HepG2 (cell line): ENCODE results near the gene ZNF318. TPM values are rescaled to one million over a fixed set of nuclear protein-coding genes. Genes with fewer than 3 reads are reported as not detected.

Experiments
- ATAC-seq: fragments of 200-7000 bp; cut with Tn5 transposase; 3 replicates; pipeline ENCODE4 v1.9.1; 2020; ENCODE audit warnings: mild to moderate bottlenecking, moderate library complexity
- BruUV-seq: library from RNA; stranded (reverse); fragments of 400-500 nt; replicated peaks from 2 replicates; lab custom pipeline; 2021; lab: Mats Ljungman, UMichigan
- CTCF ChIA-PET: fragments of 300-600 bp; formaldehyde crosslinking; extraction: SDS; loops from one replicate; lab custom pipeline; 2021; ENCODE audit warnings: low total read pairs, inconsistent platforms, low intra/inter-chr PET ratio; lab: Yijun Ruan, JAX
- POLR2A ChIA-PET: fragments of 350-600 bp; sonication (Branson Sonifier 250); formaldehyde crosslinking; loops from one replicate; lab custom pipeline; 2020; ENCODE audit warnings: antibody characterized with exemption, inconsistent platforms; lab: Yijun Ruan, JAX
- DNase-seq: peaks from one replicate; pipeline ENCODE4 v3.0.0-alpha.2; 2015; ENCODE audit warnings: low spot score
- FAIRE-seq: peaks from 3 replicates; lab custom pipeline; 2011; peaks lifted over from hg19 to GRCh38; lab: Jason Lieb, UNC
- H2AFZ ChIP-seq: one replicate; pipeline ENCODE4 v1.6.1; 2011; ENCODE audit warnings: low read length, inconsistent platforms
- H3K27ac ChIP-seq: fragments of 300-600 bp; 3 replicates; pipeline ENCODE4 v1.8.0; 2011; ENCODE audit warnings: mixed run types, mild to moderate bottlenecking, mixed read lengths, low read length, inconsistent platforms; ENCODE audit not compliant: insufficient read depth; ENCODE audit errors: extremely low read length
- H3K27me3 ChIP-seq, 2 experiments: fragments of 200-600 bp in 1 of 2; 2 replicates in 1 of 2; 3 replicates in 1 of 2; pipeline versions ENCODE4 v1.6.0 to v1.8.0; 2011; ENCODE audit warnings: low read length in 2 of 2, mild to moderate bottlenecking in 2 of 2, moderate library complexity in 2 of 2, inconsistent platforms in 1 of 2; ENCODE audit not compliant: insufficient read depth in 2 of 2, control insufficient read depth in 1 of 2
- H3K36me3 ChIP-seq, 2 experiments: fragments of 200-600 bp in 1 of 2; replicated peaks in 1 of 2; 2 replicates in 1 of 2; 3 replicates in 1 of 2; pipeline versions ENCODE4 v1.5.1 to v1.8.0; 2011; ENCODE audit warnings: low read length in 2 of 2, inconsistent platforms in 1 of 2; ENCODE audit not compliant: insufficient read depth in 2 of 2, control insufficient read depth in 1 of 2
- H3K4me1 ChIP-seq: 2 replicates; pipeline ENCODE4 v1.5.1; 2012; ENCODE audit warnings: low read length, inconsistent platforms; ENCODE audit not compliant: insufficient read depth
- H3K4me2 ChIP-seq: 2 replicates; pipeline ENCODE4 v1.6.0; 2011; ENCODE audit warnings: low read depth, low read length, inconsistent platforms
- H3K4me3 ChIP-seq, 3 experiments: fragments of 200-600 bp in 1 of 3; sonication (generic), shearing (Covaris generic) in 1 of 3; replicated peaks in 1 of 3; 2 replicates each; pipeline ENCODE4 v1.5.1; 2011 to 2016; ENCODE audit warnings: low read length in 3 of 3, inconsistent platforms in 2 of 3, low read depth in 2 of 3, mild to moderate bottlenecking in 2 of 3, control low read depth in 1 of 3, mixed read lengths in 1 of 3; ENCODE audit not compliant: insufficient read depth in 1 of 3
- H3K79me2 ChIP-seq: one replicate; pipeline ENCODE4 v1.6.1; 2011; ENCODE audit warnings: low read length, inconsistent platforms; ENCODE audit not compliant: insufficient read depth
- H3K9ac ChIP-seq: 2 replicates; pipeline ENCODE4 v1.6.0; 2011; ENCODE audit warnings: mild to moderate bottlenecking, low read depth, low read length, inconsistent platforms; ENCODE audit not compliant: insufficient read depth
- H3K9me3 ChIP-seq: 2 replicates; pipeline ENCODE4 v1.5.1; 2012; ENCODE audit warnings: mild to moderate bottlenecking, low read length
- H4K20me1 ChIP-seq: 2 replicates; pipeline ENCODE4 v1.6.0; 2011; ENCODE audit warnings: inconsistent platforms, mild to moderate bottlenecking, low read length, moderate library complexity; ENCODE audit not compliant: insufficient read depth
- DPF2 ChIP-seq: sonication (generic); formaldehyde crosslinking; IDR thresholded peaks from 2 replicates; pipeline ENCODE4 v1.4.0; 2020; ENCODE audit warnings: mild to moderate bottlenecking, low read depth, missing genetic modification reagents, borderline replicate concordance
- ETV6 ChIP-seq: sonication (generic); formaldehyde crosslinking; conservative IDR thresholded peaks from 2 replicates; pipeline ENCODE4 v1.4.0; 2020; ENCODE audit warnings: missing genetic modification reagents
- KLF12 ChIP-seq: sonication (generic); formaldehyde crosslinking; IDR thresholded peaks from 2 replicates; pipeline ENCODE4 v1.4.0; 2020; ENCODE audit warnings: missing genetic modification reagents, borderline replicate concordance
- REXO4 ChIP-seq: sonication (generic); formaldehyde crosslinking; IDR thresholded peaks from 2 replicates; pipeline ENCODE4 v1.8.0; 2022; ENCODE audit warnings: missing genetic modification reagents, mild to moderate bottlenecking, borderline replicate concordance
- SRSF4 ChIP-seq: fragments of 200-400 bp; formaldehyde crosslinking; IDR thresholded peaks from one replicate; pipeline ENCODE4 v1.6.1; 2018; ENCODE audit warnings: mild to moderate bottlenecking, low read depth, low read length, moderate library complexity; ENCODE audit not compliant: poor library complexity, severe bottlenecking
- ZNF567 ChIP-seq: sonication (generic); formaldehyde crosslinking; IDR thresholded peaks from 2 replicates; pipeline ENCODE4 v1.8.1; 2023; ENCODE audit warnings: mild to moderate bottlenecking, missing genetic modification reagents, borderline replicate concordance
- WGBS: methylation state at CpG from one replicate; pipeline ENCODE4 v1.1.6; 2017; ENCODE audit warnings: low lambda C conversion rate; 5-methylcytosine and 5-hydroxymethylcytosine counted together
- in situ Hi-C: cut with HindIII; loops from 2 replicates; pipeline ENCODE4 v1.10.0; 2017; ENCODE audit warnings: low pct_unique_long_range_greater_than_20kb; ENCODE audit not compliant: extremely low pct_ligation_motif_present
- intact Hi-C: fragments of 100-400 bp; cut with micrococcal nuclease; formaldehyde crosslinking; loops from one replicate; pipeline ENCODE4 v1.10.0; 2022; ENCODE audit not compliant: unreplicated experiment
- polyA plus RNA-seq, 8 experiments: library from polyadenylated mRNA; depleted of rRNA in 3 of 8; stranded (reverse) in 7 of 8; unstranded in 1 of 8; fragments of >200 nt; fragmentation: Illumina TruSeq in 4 of 8; extraction: Trizol in 4 of 8; gene quantifications; 2 replicates each; pipeline versions ENCODE4 v1.2.1 to v1.2.3, GENCODE V29; 2011 to 2016; ENCODE audit warnings: low read depth in 4 of 8, missing spikeins in 1 of 8, mixed read lengths in 1 of 8; ENCODE audit not compliant: insufficient read depth in 1 of 8
- total RNA-seq, 5 experiments: library from RNA; depleted of rRNA; stranded (reverse); fragments of >200 nt; fragmentation: Illumina TruSeq; extraction: Trizol; gene quantifications; 2 replicates each; pipeline ENCODE4 v1.2.3, GENCODE V29; 2016; ENCODE audit warnings: low read depth in 1 of 5
- TF ChIP-seq, protein P1 (sequence below): sonication (generic); formaldehyde crosslinking; IDR thresholded peaks from 2 replicates; pipeline ENCODE4 v1.5.1; 2020; ENCODE audit warnings: missing genetic modification reagents, mild to moderate bottlenecking, borderline replicate concordance

The ZNF318 gene
- total and polyA plus RNA-seq, 2 of the 13 experiments (the other 11 are each of a cell fraction or from before 2014, with no cell fraction given), result 13.0 to 14.5 TPM

- no TSS peak for BruUV-seq
- peaks cover 0 to 8% of the 10 kb centered on the region in 2 experiments; a peak in 2 of 5 replicates for H3K27me3 ChIP-seq
- no peaks in the 10 kb centered on the region for H4K20me1 ChIP-seq
- no peaks in the 10 kb centered on the region for H3K9me3 ChIP-seq
- peaks cover 8% of the 10 kb centered on the region; the same call in 1 of the 2 replicates for H3K4me1 ChIP-seq
- no peak for DNase-seq
- FAIRE-seq, result no peak
- intact Hi-C loops (no loop called here), in situ Hi-C loops (no loop called here)
- H3K36me3 ChIP-seq, result no peaks in the 10 kb centered on the region
- no peak overlapping the region for H2AFZ ChIP-seq
- no peak for TF ChIP-seq DPF2 (CRISPR knock-in tag)
- TF ChIP-seq, protein P1, sequence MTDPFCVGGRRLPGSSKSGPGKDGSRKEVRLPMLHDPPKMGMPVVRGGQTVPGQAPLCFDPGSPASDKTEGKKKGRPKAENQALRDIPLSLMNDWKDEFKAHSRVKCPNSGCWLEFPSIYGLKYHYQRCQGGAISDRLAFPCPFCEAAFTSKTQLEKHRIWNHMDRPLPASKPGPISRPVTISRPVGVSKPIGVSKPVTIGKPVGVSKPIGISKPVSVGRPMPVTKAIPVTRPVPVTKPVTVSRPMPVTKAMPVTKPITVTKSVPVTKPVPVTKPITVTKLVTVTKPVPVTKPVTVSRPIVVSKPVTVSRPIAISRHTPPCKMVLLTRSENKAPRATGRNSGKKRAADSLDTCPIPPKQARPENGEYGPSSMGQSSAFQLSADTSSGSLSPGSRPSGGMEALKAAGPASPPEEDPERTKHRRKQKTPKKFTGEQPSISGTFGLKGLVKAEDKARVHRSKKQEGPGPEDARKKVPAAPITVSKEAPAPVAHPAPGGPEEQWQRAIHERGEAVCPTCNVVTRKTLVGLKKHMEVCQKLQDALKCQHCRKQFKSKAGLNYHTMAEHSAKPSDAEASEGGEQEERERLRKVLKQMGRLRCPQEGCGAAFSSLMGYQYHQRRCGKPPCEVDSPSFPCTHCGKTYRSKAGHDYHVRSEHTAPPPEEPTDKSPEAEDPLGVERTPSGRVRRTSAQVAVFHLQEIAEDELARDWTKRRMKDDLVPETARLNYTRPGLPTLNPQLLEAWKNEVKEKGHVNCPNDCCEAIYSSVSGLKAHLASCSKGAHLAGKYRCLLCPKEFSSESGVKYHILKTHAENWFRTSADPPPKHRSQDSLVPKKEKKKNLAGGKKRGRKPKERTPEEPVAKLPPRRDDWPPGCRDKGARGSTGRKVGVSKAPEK (CRISPR knock-in tag), result no peak
- no peak for TF ChIP-seq KLF12 (CRISPR knock-in tag)
- no peak for TF ChIP-seq REXO4 (CRISPR knock-in tag)
- no peak for TF ChIP-seq ZNF567
- TF ChIP-seq SRSF4, result no peak
- no peak for TF ChIP-seq ETV6 (CRISPR knock-in tag)
- ATAC-seq, result peak; percentile 35
- ChIA-PET POLR2A (no interaction called here), CTCF (no interaction called here)
- no peaks in the 10 kb centered on the region for H3K79me2 ChIP-seq
- WGBS, result 49% methylated on average over 3 of the region's 3 CpGs
- no peak overlapping the region for H3K9ac ChIP-seq
- no peak overlapping the region for H3K4me2 ChIP-seq
- no peak overlapping the region for H3K4me3 ChIP-seq
- no peak overlapping the region for H3K27ac ChIP-seq
These were observed 32.3 kb upstream of the ZNF318 start for GRCh38 chr6:43401730-43402129.
